ENCODE measurements around the gene RFWD3. TPM values are rescaled to one million over a fixed set of nuclear protein-coding genes. Genes with fewer than 3 reads are reported as not detected.

The RFWD3 gene
- total RNA-seq, 1 experiment from 2014 or later, result 53.7 TPM

DNA sequence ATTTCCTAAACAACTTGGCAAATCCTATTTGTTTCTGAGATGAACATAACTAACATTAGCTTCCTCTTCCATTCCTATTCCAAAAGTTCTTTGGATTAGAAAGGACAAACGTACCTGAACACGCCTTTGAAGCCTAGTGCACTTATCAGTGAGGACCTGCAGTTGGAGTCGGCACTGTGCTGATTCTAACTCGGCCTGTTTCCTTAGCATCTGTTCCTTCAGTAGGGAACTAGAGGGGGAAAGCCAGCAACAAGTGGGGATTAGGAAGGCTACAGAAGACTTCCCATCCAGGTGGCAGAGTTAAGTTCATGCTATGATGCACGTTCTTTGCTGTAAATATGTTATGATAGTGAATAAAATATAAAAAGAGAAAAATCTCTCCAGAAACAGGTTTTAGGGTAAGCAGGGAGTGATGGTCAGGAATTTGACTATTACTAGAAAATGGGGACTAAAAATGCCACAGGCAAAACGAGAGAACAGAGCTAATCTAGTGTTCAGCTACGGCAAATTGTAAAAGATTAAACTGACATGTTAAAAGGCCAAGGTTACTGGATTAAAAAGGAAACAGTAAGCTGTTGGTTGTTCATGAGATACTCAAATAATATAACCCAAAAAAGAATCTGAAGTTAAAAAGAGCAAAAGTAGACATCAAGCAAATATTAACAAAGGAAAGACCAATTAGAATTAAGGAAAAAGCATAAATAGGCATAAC is 28.8 kb downstream of the RFWD3 start:
- POLR2A ChIA-PET, result no interaction called here
- Histone ChIP-seq H3K9me3 (ENCODE audit: control insufficient read depth, insufficient read depth, low read depth, low read length) (no peaks in the 10 kb centered on the region), H3K36me3 (ENCODE audit: control insufficient read depth, insufficient read depth, low read length) (peaks cover 30% of the 10 kb centered on the region), H3K27ac (ENCODE audit: low read length) (no peak overlapping the region), H3K4me1 (ENCODE audit: control insufficient read depth, insufficient read depth, low read length) (no peaks in the 10 kb centered on the region), H3K27me3 (ENCODE audit: control insufficient read depth, insufficient read depth, low read length) (no peaks in the 10 kb centered on the region), H3K4me3 (ENCODE audit: low read depth in 2 of 2, low read length in 2 of 2) (no peak overlapping the region)
- ATAC-seq (no peak), DNase-seq (ENCODE audit: low read depth, low spot score) (no peak)
- in situ Hi-C loops (cut with HindIII; ENCODE audit: low pct_unique_long_range_greater_than_20kb, low sequenced_read_pairs) (no loop called here), intact Hi-C loops (cut with micrococcal nuclease; ENCODE audit: unreplicated experiment) (no loop called here)
- CTCF ChIA-PET, result no interaction called here
- TF ChIP-seq SIN3A (IDR thresholded peaks at IDR 0.05; ENCODE audit: borderline replicate concordance, insufficient read depth, low read depth, low read length) (no peak), POLR2AphosphoS5 (IDR thresholded peaks at IDR 0.05; ENCODE audit: low read depth, low read length) (no peak), TCF7L2 (IDR thresholded peaks at IDR 0.05; ENCODE audit: low read depth, low read length) (no peak)
- TF ChIP-seq, protein P1, sequence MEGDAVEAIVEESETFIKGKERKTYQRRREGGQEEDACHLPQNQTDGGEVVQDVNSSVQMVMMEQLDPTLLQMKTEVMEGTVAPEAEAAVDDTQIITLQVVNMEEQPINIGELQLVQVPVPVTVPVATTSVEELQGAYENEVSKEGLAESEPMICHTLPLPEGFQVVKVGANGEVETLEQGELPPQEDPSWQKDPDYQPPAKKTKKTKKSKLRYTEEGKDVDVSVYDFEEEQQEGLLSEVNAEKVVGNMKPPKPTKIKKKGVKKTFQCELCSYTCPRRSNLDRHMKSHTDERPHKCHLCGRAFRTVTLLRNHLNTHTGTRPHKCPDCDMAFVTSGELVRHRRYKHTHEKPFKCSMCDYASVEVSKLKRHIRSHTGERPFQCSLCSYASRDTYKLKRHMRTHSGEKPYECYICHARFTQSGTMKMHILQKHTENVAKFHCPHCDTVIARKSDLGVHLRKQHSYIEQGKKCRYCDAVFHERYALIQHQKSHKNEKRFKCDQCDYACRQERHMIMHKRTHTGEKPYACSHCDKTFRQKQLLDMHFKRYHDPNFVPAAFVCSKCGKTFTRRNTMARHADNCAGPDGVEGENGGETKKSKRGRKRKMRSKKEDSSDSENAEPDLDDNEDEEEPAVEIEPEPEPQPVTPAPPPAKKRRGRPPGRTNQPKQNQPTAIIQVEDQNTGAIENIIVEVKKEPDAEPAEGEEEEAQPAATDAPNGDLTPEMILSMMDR (IDR thresholded peaks at IDR 0.05), result no peak
- TF ChIP-seq, protein P2, sequence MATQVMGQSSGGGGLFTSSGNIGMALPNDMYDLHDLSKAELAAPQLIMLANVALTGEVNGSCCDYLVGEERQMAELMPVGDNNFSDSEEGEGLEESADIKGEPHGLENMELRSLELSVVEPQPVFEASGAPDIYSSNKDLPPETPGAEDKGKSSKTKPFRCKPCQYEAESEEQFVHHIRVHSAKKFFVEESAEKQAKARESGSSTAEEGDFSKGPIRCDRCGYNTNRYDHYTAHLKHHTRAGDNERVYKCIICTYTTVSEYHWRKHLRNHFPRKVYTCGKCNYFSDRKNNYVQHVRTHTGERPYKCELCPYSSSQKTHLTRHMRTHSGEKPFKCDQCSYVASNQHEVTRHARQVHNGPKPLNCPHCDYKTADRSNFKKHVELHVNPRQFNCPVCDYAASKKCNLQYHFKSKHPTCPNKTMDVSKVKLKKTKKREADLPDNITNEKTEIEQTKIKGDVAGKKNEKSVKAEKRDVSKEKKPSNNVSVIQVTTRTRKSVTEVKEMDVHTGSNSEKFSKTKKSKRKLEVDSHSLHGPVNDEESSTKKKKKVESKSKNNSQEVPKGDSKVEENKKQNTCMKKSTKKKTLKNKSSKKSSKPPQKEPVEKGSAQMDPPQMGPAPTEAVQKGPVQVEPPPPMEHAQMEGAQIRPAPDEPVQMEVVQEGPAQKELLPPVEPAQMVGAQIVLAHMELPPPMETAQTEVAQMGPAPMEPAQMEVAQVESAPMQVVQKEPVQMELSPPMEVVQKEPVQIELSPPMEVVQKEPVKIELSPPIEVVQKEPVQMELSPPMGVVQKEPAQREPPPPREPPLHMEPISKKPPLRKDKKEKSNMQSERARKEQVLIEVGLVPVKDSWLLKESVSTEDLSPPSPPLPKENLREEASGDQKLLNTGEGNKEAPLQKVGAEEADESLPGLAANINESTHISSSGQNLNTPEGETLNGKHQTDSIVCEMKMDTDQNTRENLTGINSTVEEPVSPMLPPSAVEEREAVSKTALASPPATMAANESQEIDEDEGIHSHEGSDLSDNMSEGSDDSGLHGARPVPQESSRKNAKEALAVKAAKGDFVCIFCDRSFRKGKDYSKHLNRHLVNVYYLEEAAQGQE (IDR thresholded peaks at IDR 0.05; ENCODE audit: insufficient read depth in 1 of 2, low read depth in 2 of 2, low read length in 1 of 2), result no peak
- TSS peak; percentile 26 for BruUV-seq (replicated peaks)

DNA sequence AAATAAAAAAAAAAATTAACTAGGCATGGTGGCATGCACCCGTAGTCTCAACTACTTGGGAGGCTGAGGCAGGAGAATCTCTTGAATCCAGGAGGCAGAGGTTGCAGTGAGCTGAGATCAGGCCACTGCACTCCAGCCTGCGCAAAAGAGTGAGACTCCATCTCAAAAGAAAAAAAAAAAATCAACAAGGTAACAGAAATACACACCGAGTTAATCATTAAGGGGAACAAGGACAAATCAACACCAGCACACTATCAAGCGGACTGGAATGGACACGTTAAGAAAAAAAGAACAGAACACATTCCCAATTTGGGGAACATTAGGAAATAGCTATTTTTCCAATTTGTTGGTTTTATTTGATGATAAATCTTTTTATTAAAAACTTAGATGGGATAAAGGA is 31.4 kb downstream of the RFWD3 start:
- Histone ChIP-seq H3K27ac (ENCODE audit: low read length) (no peak overlapping the region), H3K4me1 (ENCODE audit: control insufficient read depth, insufficient read depth, low read length) (no peaks in the 10 kb centered on the region), H3K27me3 (ENCODE audit: control insufficient read depth, insufficient read depth, low read length) (no peaks in the 10 kb centered on the region), H3K9me3 (ENCODE audit: control insufficient read depth, insufficient read depth, low read depth, low read length) (no peaks in the 10 kb centered on the region), H3K4me3 (ENCODE audit: low read depth in 2 of 2, low read length in 2 of 2) (no peak overlapping the region), H3K36me3 (ENCODE audit: control insufficient read depth, insufficient read depth, low read length) (peaks cover 38% of the 10 kb centered on the region)
- CTCF ChIA-PET, result interaction anchor here (0.7 kb wide), 1 partner anchor 16 kb away, joined by 3 read pairs; no protein-coding TSS in a partner anchor
- intact Hi-C loops (cut with micrococcal nuclease; ENCODE audit: unreplicated experiment) (no loop called here), in situ Hi-C loops (cut with HindIII; ENCODE audit: low pct_unique_long_range_greater_than_20kb, low sequenced_read_pairs) (no loop called here)
- DNase-seq (ENCODE audit: low read depth, low spot score), result no peak
- BruUV-seq (replicated peaks), result no TSS peak
- TF ChIP-seq, protein P2 (IDR thresholded peaks at IDR 0.05; ENCODE audit: insufficient read depth in 1 of 2, low read depth in 2 of 2, low read length in 1 of 2), result no peak
- no peak for TF ChIP-seq POLR2AphosphoS5 (IDR thresholded peaks at IDR 0.05; ENCODE audit: low read depth, low read length)
- TF ChIP-seq, protein P1 (IDR thresholded peaks at IDR 0.05), result no peak
- no peak for TF ChIP-seq TCF7L2 (IDR thresholded peaks at IDR 0.05; ENCODE audit: low read depth, low read length)
- TF ChIP-seq SIN3A (IDR thresholded peaks at IDR 0.05; ENCODE audit: borderline replicate concordance, insufficient read depth, low read depth, low read length), result no peak
- POLR2A ChIA-PET, result no interaction called here
- ATAC-seq, result no peak

Data from Panc1 (cell line).